Inflammatory macrophage treated with lipopolysaccharide for 4 hours (primary cell): Measurements from ENCODE around the gene PIK3C3.
"Not testable (repeated sequence)": the region's sequence is repeated elsewhere in the genome, so short reads cannot be mapped to it uniquely, and the experiment has no call there.

Source experiments
- DNase-seq: peaks from one replicate; pipeline ENCODE4 v3.0.0-alpha.2; 2020

Gene PIK3C3

GRCh38 chr18:41966943-41967342 lies 11.9 kb downstream of the PIK3C3 start:
- DNase-seq: no peak

- no peak for DNase-seq
Observed at GRCh38 chr18:41967680-41968079, 12.6 kb downstream of the PIK3C3 start.

GRCh38 chr18:41969881-41970280 lies 14.8 kb downstream of the PIK3C3 start:
- no peak for DNase-seq

- no peak for DNase-seq
Observed at GRCh38 chr18:41972067-41972925, 17.3 kb downstream of the PIK3C3 start.

- DNase-seq: no peak
Observed at GRCh38 chr18:41973983-41974382, 18.9 kb downstream of the PIK3C3 start.

GRCh38 chr18:41974796-41975201 lies 19.8 kb downstream of the PIK3C3 start:
- no peak for DNase-seq

- no peak for DNase-seq
Observed at GRCh38 chr18:41975284-41975683, 20.2 kb downstream of the PIK3C3 start.

- DNase-seq: no peak
Observed at GRCh38 chr18:41977233-41977632, 22.2 kb downstream of the PIK3C3 start.

- DNase-seq: peak; percentile 2
Observed at GRCh38 chr18:41982942-41983660, 28.1 kb downstream of the PIK3C3 start.

GRCh38 chr18:41985914-41986313 lies 30.9 kb downstream of the PIK3C3 start:
- DNase-seq: no peak

GRCh38 chr18:41989508-41989907 lies 34.5 kb downstream of the PIK3C3 start:
- DNase-seq: no peak

- DNase-seq: no peak
Observed at GRCh38 chr18:41992066-41992465, 37.0 kb downstream of the PIK3C3 start.

GRCh38 chr18:41992703-41993102 lies 37.7 kb downstream of the PIK3C3 start:
- no peak for DNase-seq

GRCh38 chr18:41993151-41993550 lies 38.1 kb downstream of the PIK3C3 start:
- DNase-seq: no peak

- DNase-seq: no peak
Observed at GRCh38 chr18:41996020-41996419, 41.0 kb downstream of the PIK3C3 start.

GRCh38 chr18:41999751-42000150 lies 44.7 kb downstream of the PIK3C3 start:
- DNase-seq: no peak

GRCh38 chr18:42001801-42002200 lies 46.8 kb downstream of the PIK3C3 start:
- DNase-seq: no peak

GRCh38 chr18:42004653-42005052 lies 49.6 kb downstream of the PIK3C3 start:
- no peak for DNase-seq

GRCh38 chr18:42005782-42006181 lies 50.7 kb downstream of the PIK3C3 start:
- no peak for DNase-seq

- not testable (repeated sequence) for DNase-seq
Observed at GRCh38 chr18:42009457-42009856, 54.4 kb downstream of the PIK3C3 start.

- no peak for DNase-seq
Observed at GRCh38 chr18:42011053-42011452, 56.0 kb downstream of the PIK3C3 start.

- DNase-seq: no peak
Observed at GRCh38 chr18:42018831-42019230, 63.8 kb downstream of the PIK3C3 start.

- no peak for DNase-seq
Observed at GRCh38 chr18:42024131-42024530, 69.1 kb downstream of the PIK3C3 start.

GRCh38 chr18:42025491-42025890 lies 70.5 kb downstream of the PIK3C3 start:
- no peak for DNase-seq
